ENCODE data around the gene PATE3. TPM values are rescaled to one million over a fixed set of nuclear protein-coding genes. Genes with fewer than 3 reads are reported as not detected.

PATE3 gene
- total RNA-seq, 2 donors from 2014 or later = not detected

DNA sequence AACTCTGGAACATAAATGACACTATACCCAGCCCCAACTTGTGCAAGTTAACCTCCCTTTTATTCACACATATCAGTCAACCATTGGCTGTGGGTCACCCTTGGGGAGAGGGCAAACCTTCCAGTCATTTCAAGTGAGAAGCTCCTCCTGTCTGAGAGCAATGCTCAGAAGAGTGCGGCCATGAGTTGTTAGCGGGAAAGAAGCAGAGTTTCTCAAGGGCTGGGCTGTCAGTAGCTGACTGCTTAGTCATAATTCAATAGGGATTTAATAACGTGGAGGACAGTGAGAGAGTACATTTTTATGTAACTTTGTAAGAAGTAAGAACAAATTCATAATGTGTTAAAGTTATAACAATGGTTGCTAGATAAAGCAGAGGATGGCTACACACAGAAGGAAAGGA is 14.4 kb upstream of the PATE3 start:
- H3K4me3 Mint-ChIP-seq = no peak overlapping the region

DNA sequence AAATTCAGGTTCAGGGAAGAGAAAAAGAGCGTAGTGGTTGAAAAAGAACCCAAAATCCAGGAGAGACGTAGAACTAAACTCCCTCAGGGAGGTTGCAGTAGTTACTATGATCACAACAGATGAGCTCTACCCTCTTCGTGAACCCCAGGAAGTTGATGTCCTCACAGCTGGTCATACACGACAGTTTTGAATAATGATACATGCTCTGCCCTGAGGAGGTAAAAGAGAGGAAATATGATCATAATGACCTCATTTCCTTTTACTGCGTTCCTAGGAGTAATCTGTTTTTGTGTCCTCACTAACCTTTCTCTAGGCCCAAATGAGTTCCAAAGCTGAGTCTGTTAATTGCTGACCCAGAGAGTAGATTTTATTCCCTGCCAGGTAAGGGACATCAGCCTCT is 10.6 kb upstream of the PATE3 start:
- Mint-ChIP-seq H3K4me1 (peaks cover 3% of the 10 kb centered on the region), H3K27me3 (ENCODE audit: insufficient read depth) (peaks cover 13% of the 10 kb centered on the region), H3K4me3 (no peak overlapping the region), H3K27ac (no peak overlapping the region), H3K36me3 (ENCODE audit: low read depth) (no peaks in the 10 kb centered on the region), H3K9me3 (no peaks in the 10 kb centered on the region)
- no peaks in the 10 kb centered on the region for H3K4me1 ChIP-seq (ENCODE audit: control insufficient read depth, insufficient read depth, low read length)
- no peak overlapping the region for H3K4me3 ChIP-seq (ENCODE audit: low read length)
- TF ChIP-seq, protein P1, sequence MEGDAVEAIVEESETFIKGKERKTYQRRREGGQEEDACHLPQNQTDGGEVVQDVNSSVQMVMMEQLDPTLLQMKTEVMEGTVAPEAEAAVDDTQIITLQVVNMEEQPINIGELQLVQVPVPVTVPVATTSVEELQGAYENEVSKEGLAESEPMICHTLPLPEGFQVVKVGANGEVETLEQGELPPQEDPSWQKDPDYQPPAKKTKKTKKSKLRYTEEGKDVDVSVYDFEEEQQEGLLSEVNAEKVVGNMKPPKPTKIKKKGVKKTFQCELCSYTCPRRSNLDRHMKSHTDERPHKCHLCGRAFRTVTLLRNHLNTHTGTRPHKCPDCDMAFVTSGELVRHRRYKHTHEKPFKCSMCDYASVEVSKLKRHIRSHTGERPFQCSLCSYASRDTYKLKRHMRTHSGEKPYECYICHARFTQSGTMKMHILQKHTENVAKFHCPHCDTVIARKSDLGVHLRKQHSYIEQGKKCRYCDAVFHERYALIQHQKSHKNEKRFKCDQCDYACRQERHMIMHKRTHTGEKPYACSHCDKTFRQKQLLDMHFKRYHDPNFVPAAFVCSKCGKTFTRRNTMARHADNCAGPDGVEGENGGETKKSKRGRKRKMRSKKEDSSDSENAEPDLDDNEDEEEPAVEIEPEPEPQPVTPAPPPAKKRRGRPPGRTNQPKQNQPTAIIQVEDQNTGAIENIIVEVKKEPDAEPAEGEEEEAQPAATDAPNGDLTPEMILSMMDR (conservative IDR thresholded peaks at IDR 0.05) = no peak
- no peak overlapping the region for H3K9ac ChIP-seq (ENCODE audit: extremely low read depth, low read length, poor library complexity, severe bottlenecking)
- 83 to 93% methylated on average over 4 to 5 of the region's 5 CpGs for WGBS, 2 experiments (ENCODE audit: insufficient coverage in 1 of 2, insufficient read length in 1 of 2)
- H3K9me3 ChIP-seq (ENCODE audit: control insufficient read depth, low read length) = no peaks in the 10 kb centered on the region
- H3K36me3 ChIP-seq (ENCODE audit: control insufficient read depth, insufficient read depth, low read length) = no peaks in the 10 kb centered on the region
- H3K27ac ChIP-seq (ENCODE audit: low read depth, low read length) = no peak overlapping the region
- no peak for DNase-seq
- H3K27me3 ChIP-seq (ENCODE audit: control insufficient read depth, insufficient read depth, low read length, poor library complexity, severe bottlenecking) = peaks cover 23% of the 10 kb centered on the region

More for the DNA sequence above, 14.4 kb upstream of the PATE3 start:
- Mint-ChIP-seq H3K27me3 (ENCODE audit: insufficient read depth) (peaks cover 27% of the 10 kb centered on the region), H3K36me3 (ENCODE audit: low read depth) (no peaks in the 10 kb centered on the region), H3K4me1 (peaks cover 3% of the 10 kb centered on the region), H3K27ac (no peak overlapping the region), H3K9me3 (no peaks in the 10 kb centered on the region)
- Histone ChIP-seq H3K4me3 (ENCODE audit: low read length) (no peak overlapping the region), H3K27me3 (ENCODE audit: control insufficient read depth, insufficient read depth, low read length, poor library complexity, severe bottlenecking) (peaks cover 23% of the 10 kb centered on the region), H3K27ac (ENCODE audit: low read depth, low read length) (no peak overlapping the region), H3K4me1 (ENCODE audit: control insufficient read depth, insufficient read depth, low read length) (no peaks in the 10 kb centered on the region), H3K9me3 (ENCODE audit: control insufficient read depth, low read length) (no peaks in the 10 kb centered on the region), H3K9ac (ENCODE audit: extremely low read depth, low read length, poor library complexity, severe bottlenecking) (no peak overlapping the region), H3K36me3 (ENCODE audit: control insufficient read depth, insufficient read depth, low read length) (no peaks in the 10 kb centered on the region)
- DNase-seq = no peak
- 87 to 94% methylated on average over 3 of the region's 3 CpGs for WGBS, 2 experiments (ENCODE audit: insufficient coverage in 1 of 2, insufficient read length in 1 of 2)
- TF ChIP-seq, protein P1 (conservative IDR thresholded peaks at IDR 0.05) = no peak

- DNase-seq = no peak
- Mint-ChIP-seq H3K9me3 (peaks cover 2% of the 10 kb centered on the region), H3K27me3 (ENCODE audit: insufficient read depth) (peaks cover 15% of the 10 kb centered on the region), H3K27ac (no peak within 1 kb of the TSS), H3K4me1 (peaks cover 3% of the 10 kb centered on the region), H3K36me3 (ENCODE audit: low read depth) (no peaks in the 10 kb centered on the region), H3K4me3 (no peak within 1 kb of the TSS)
- no peaks in the 10 kb centered on the region for H3K36me3 ChIP-seq (ENCODE audit: control insufficient read depth, insufficient read depth, low read length)
- H3K27ac ChIP-seq (ENCODE audit: low read depth, low read length) = no peak within 1 kb of the TSS
- no peak within 1 kb of the TSS for H3K9ac ChIP-seq (ENCODE audit: extremely low read depth, low read length, poor library complexity, severe bottlenecking)
- H3K4me3 ChIP-seq (ENCODE audit: low read length) = no peak within 1 kb of the TSS
- H3K9me3 ChIP-seq (ENCODE audit: control insufficient read depth, low read length) = no peaks in the 10 kb centered on the region
- H3K27me3 ChIP-seq (ENCODE audit: control insufficient read depth, insufficient read depth, low read length, poor library complexity, severe bottlenecking) = peaks cover 23% of the 10 kb centered on the region
- TF ChIP-seq, protein P1 (conservative IDR thresholded peaks at IDR 0.05) = no peak
- H3K4me1 ChIP-seq (ENCODE audit: control insufficient read depth, insufficient read depth, low read length) = no peaks in the 10 kb centered on the region
Observed at GRCh38 chr11:125778728-125779127, 9.2 kb upstream of the PATE3 start, which contains the start of gene PATE2. Gene PATE2 (minus strand): TSS chr11:125778828. CDS start chr11:125778773, 55 bp downstream.

Measured in endodermal cell (in vitro differentiated cells).